Glutamatergic neuron (in vitro differentiated cells): ENCODE data around the gene CDK9. TPM values are rescaled to one million over a fixed set of nuclear protein-coding genes. Genes with fewer than 3 reads are reported as not detected.

Experiments used
- DNase-seq: peaks from one replicate; pipeline ENCODE4 v3.0.0; 2022
- H3K27ac Mint-ChIP-seq: one replicate; pipeline ENCODE4 v1.8.0; 2020; ENCODE audit warnings: mild to moderate bottlenecking, mixed read lengths, inconsistent platforms; ENCODE audit not compliant: unreplicated experiment
- H3K27me3 Mint-ChIP-seq: one replicate; pipeline ENCODE4 v1.8.0; 2020; ENCODE audit warnings: mild to moderate bottlenecking, moderate library complexity, mixed read lengths, inconsistent platforms; ENCODE audit not compliant: unreplicated experiment
- H3K36me3 Mint-ChIP-seq: one replicate; pipeline ENCODE4 v1.8.0; 2020; ENCODE audit warnings: mild to moderate bottlenecking, mixed read lengths, inconsistent platforms; ENCODE audit not compliant: unreplicated experiment
- H3K4me1 Mint-ChIP-seq: one replicate; pipeline ENCODE4 v1.8.0; 2020; ENCODE audit warnings: mild to moderate bottlenecking, low read depth, mixed read lengths, inconsistent platforms; ENCODE audit not compliant: unreplicated experiment
- H3K4me3 Mint-ChIP-seq: one replicate; pipeline ENCODE4 v1.8.0; 2020; ENCODE audit warnings: mild to moderate bottlenecking, mixed read lengths, inconsistent platforms; ENCODE audit not compliant: unreplicated experiment
- H3K9me3 Mint-ChIP-seq: one replicate; pipeline ENCODE4 v1.8.0; 2020; ENCODE audit warnings: mild to moderate bottlenecking, moderate library complexity, mixed read lengths, inconsistent platforms; ENCODE audit not compliant: unreplicated experiment
- CTCF ChIP-seq: fragments of 200-600 bp; sonication (generic); IDR thresholded peaks from one replicate; pipeline ENCODE4 v1.5.0; 2021; ENCODE audit not compliant: partially characterized antibody, unreplicated experiment
- total RNA-seq: library from RNA; stranded (reverse); fragmentation: NEBNext Ultra II Directional; extraction: Animal tissue kit (Norgen Biotek cat#: 25700); gene quantifications from one replicate; pipeline ENCODE4 v1.2.1, GENCODE V29; 2021; ENCODE audit not compliant: unreplicated experiment

Gene CDK9
- total RNA-seq, 1 donor from 2014 or later: 83.9 TPM

GRCh38 chr9:127802576-127803443 lies 17.0 kb downstream of the CDK9 start, which contains the start of gene FPGS:
FPGS (plus strand) TSS chr9:127802882; CDS start chr9:127802925, 43 bp downstream.
- peak; percentile 83 for DNase-seq
- Mint-ChIP-seq H3K27ac (peak within 1 kb of the TSS; percentile 84), H3K9me3 (peaks cover 8% of the 10 kb centered on the region), H3K4me1 (peaks cover 7% of the 10 kb centered on the region), H3K4me3 (peak within 1 kb of the TSS; percentile 96), H3K27me3 (peaks cover 2% of the 10 kb centered on the region), H3K36me3 (no peaks in the 10 kb centered on the region)
- no peak for TF ChIP-seq CTCF

- peak overlapping the region; percentile 84 for H3K27ac Mint-ChIP-seq
- H3K27me3 Mint-ChIP-seq: peaks cover 2% of the 10 kb centered on the region
- H3K9me3 Mint-ChIP-seq: peaks cover 4% of the 10 kb centered on the region
- DNase-seq: no peak
- H3K36me3 Mint-ChIP-seq: no peaks in the 10 kb centered on the region
- TF ChIP-seq CTCF: no peak
- H3K4me3 Mint-ChIP-seq: peak overlapping the region; percentile 96
- peaks cover 7% of the 10 kb centered on the region for H3K4me1 Mint-ChIP-seq
Observed at GRCh38 chr9:127803507-127804352, 17.9 kb downstream of the CDK9 start.

- Mint-ChIP-seq H3K4me1 (no peaks in the 10 kb centered on the region), H3K4me3 (no peak overlapping the region), H3K27ac (peak overlapping the region; percentile 62), H3K36me3 (no peaks in the 10 kb centered on the region), H3K27me3 (peaks cover 2% of the 10 kb centered on the region), H3K9me3 (peaks cover 4% of the 10 kb centered on the region)
- TF ChIP-seq CTCF: peak; percentile 19
- peak; percentile 70 for DNase-seq
Observed at GRCh38 chr9:127805620-127806019, 19.8 kb downstream of the CDK9 start.

- Mint-ChIP-seq H3K36me3 (no peaks in the 10 kb centered on the region), H3K27me3 (peaks cover 1% of the 10 kb centered on the region), H3K9me3 (peaks cover 3% of the 10 kb centered on the region), H3K4me3 (no peak overlapping the region), H3K27ac (no peak overlapping the region), H3K4me1 (no peaks in the 10 kb centered on the region)
- TF ChIP-seq CTCF: no peak
- no peak for DNase-seq
Observed at GRCh38 chr9:127806871-127807270, 21.0 kb downstream of the CDK9 start.
